ENCODE data around the gene PDE6B. TPM values are rescaled to one million over a fixed set of nuclear protein-coding genes. Genes with fewer than 3 reads are reported as not detected.

PDE6B gene
- total and polyA plus RNA-seq, 2 donors (not counting 1 experiment from before 2014, with no cell fraction given) = 2.1 TPM; not detected in 1

- Histone ChIP-seq H3K27me3 (ENCODE audit: control insufficient read depth, insufficient read depth, low read length) (peaks cover 4% of the 10 kb centered on the region), H3K4me3 (replicated peaks in 1 of 4; ENCODE audit: control extremely low read depth in 1 of 4, insufficient read depth in 1 of 4, low read depth in 3 of 4, low read length in 4 of 4) (no peak overlapping the region), H3K36me3 (ENCODE audit: control insufficient read depth, insufficient read depth, low read length) (no peaks in the 10 kb centered on the region), H3K9ac (ENCODE audit: insufficient read depth, low read length) (no peak overlapping the region), H3K79me2 (ENCODE audit: control insufficient read depth, insufficient read depth, low read length) (no peaks in the 10 kb centered on the region), H3K27ac (ENCODE audit: insufficient read depth, low read length) (no peak overlapping the region), H2AFZ (ENCODE audit: low read length) (no peak overlapping the region), H4K20me1 (ENCODE audit: control insufficient read depth, extremely low read depth, insufficient read depth, low read length) (no peaks in the 10 kb centered on the region), H3K4me2 (ENCODE audit: extremely low read depth, insufficient read depth, low read length) (no peak overlapping the region), H3K4me1 (ENCODE audit: control insufficient read depth, extremely low read depth, insufficient read depth, low read length) (no peaks in the 10 kb centered on the region), H3K9me3 (ENCODE audit: control insufficient read depth, insufficient read depth, low read depth, low read length) (no peaks in the 10 kb centered on the region)
- DNase-seq (ENCODE audit: low read depth in 2 of 2) = no peak
- TF ChIP-seq EZH2 (IDR thresholded peaks at IDR 0.05; ENCODE audit: low read length, missing control alignments) (no peak), CTCF (conservative IDR thresholded peaks at IDR 0.05 in 1 of 2, IDR thresholded peaks at IDR 0.05 in 1 of 2; ENCODE audit: low read depth in 1 of 2, low read length in 2 of 2) (no peak)
These were observed 25.8 kb downstream of the PDE6B start for GRCh38 chr4:650951-651883.

- H3K4me2 ChIP-seq (ENCODE audit: extremely low read depth, insufficient read depth, low read length) = no peak overlapping the region
- H3K4me1 ChIP-seq (ENCODE audit: control insufficient read depth, extremely low read depth, insufficient read depth, low read length) = no peaks in the 10 kb centered on the region
- no peak for DNase-seq (ENCODE audit: low read depth in 2 of 2)
- no peak overlapping the region for H3K9ac ChIP-seq (ENCODE audit: insufficient read depth, low read length)
- no peaks in the 10 kb centered on the region for H3K36me3 ChIP-seq (ENCODE audit: control insufficient read depth, insufficient read depth, low read length)
- H3K79me2 ChIP-seq (ENCODE audit: control insufficient read depth, insufficient read depth, low read length) = no peaks in the 10 kb centered on the region
- H4K20me1 ChIP-seq (ENCODE audit: control insufficient read depth, extremely low read depth, insufficient read depth, low read length) = no peaks in the 10 kb centered on the region
- no peak overlapping the region for H3K4me3 ChIP-seq (replicated peaks in 1 of 4; ENCODE audit: control extremely low read depth in 1 of 4, insufficient read depth in 1 of 4, low read depth in 3 of 4, low read length in 4 of 4)
- TF ChIP-seq CTCF (conservative IDR thresholded peaks at IDR 0.05 in 1 of 2, IDR thresholded peaks at IDR 0.05 in 1 of 2; ENCODE audit: low read depth in 1 of 2, low read length in 2 of 2) = no peak
- TF ChIP-seq EZH2 (IDR thresholded peaks at IDR 0.05; ENCODE audit: low read length, missing control alignments) = no peak
- H3K9me3 ChIP-seq (ENCODE audit: control insufficient read depth, insufficient read depth, low read depth, low read length) = no peaks in the 10 kb centered on the region
- H3K27me3 ChIP-seq (ENCODE audit: control insufficient read depth, insufficient read depth, low read length) = peaks cover 4% of the 10 kb centered on the region
- H3K27ac ChIP-seq (ENCODE audit: insufficient read depth, low read length) = no peak overlapping the region
- no peak overlapping the region for H2AFZ ChIP-seq (ENCODE audit: low read length)
These were observed 26.7 kb downstream of the PDE6B start for GRCh38 chr4:651884-652642.

Measured in fibroblast of lung (primary cell).